ENCODE measurements around the gene TRAPPC5.

TRAPPC5 gene

GRCh38 chr19:7699417-7700401 is 19.1 kb downstream of the TRAPPC5 start:
- no peak for DNase-seq (ENCODE audit: low spot score)

GRCh38 chr19:7701049-7701653 is 20.5 kb downstream of the TRAPPC5 start:
- DNase-seq (ENCODE audit: low spot score), result no peak

GRCh38 chr19:7701654-7702457 is 21.2 kb downstream of the TRAPPC5 start, which contains the start of gene FCER2:
Gene FCER2, minus strand, starts transcription at chr19:7702131. Its CDS starts 2,371 bp downstream, at chr19:7699760.
- no peak for DNase-seq (ENCODE audit: low spot score)

- no peak for DNase-seq (ENCODE audit: low spot score)
These were observed 22.7 kb downstream of the TRAPPC5 start for GRCh38 chr19:7703332-7703731.

- DNase-seq (ENCODE audit: low spot score), result no peak
These were observed 23.8 kb downstream of the TRAPPC5 start for GRCh38 chr19:7704280-7705060.

- no peak for DNase-seq (ENCODE audit: low spot score)
These were observed 25.0 kb downstream of the TRAPPC5 start for GRCh38 chr19:7705387-7706187.

GRCh38 chr19:7706188-7706954 is 25.7 kb downstream of the TRAPPC5 start:
- no peak for DNase-seq (ENCODE audit: low spot score)

- no peak for DNase-seq (ENCODE audit: low spot score)
These were observed 26.4 kb downstream of the TRAPPC5 start for GRCh38 chr19:7706955-7707456.

- no peak for DNase-seq (ENCODE audit: low spot score)
These were observed 29.4 kb downstream of the TRAPPC5 start for GRCh38 chr19:7709932-7710460.

GRCh38 chr19:7710616-7711015 is 30.0 kb downstream of the TRAPPC5 start:
- no peak for DNase-seq (ENCODE audit: low spot score)

- DNase-seq (ENCODE audit: low spot score), result no peak
These were observed 35.0 kb downstream of the TRAPPC5 start for GRCh38 chr19:7715671-7716070.

- no peak for DNase-seq (ENCODE audit: low spot score)
These were observed 36.1 kb downstream of the TRAPPC5 start for GRCh38 chr19:7716762-7717161.

- DNase-seq (ENCODE audit: low spot score), result no peak
These were observed 38.0 kb downstream of the TRAPPC5 start for GRCh38 chr19:7718668-7719067.

- DNase-seq (ENCODE audit: low spot score), result no peak
These were observed 39.7 kb downstream of the TRAPPC5 start for GRCh38 chr19:7720351-7720750.

GRCh38 chr19:7722231-7722651 is 41.6 kb downstream of the TRAPPC5 start:
- DNase-seq (ENCODE audit: low spot score), result no peak

- no peak for DNase-seq (ENCODE audit: low spot score)
These were observed 45.2 kb downstream of the TRAPPC5 start for GRCh38 chr19:7725791-7726190.

- DNase-seq (ENCODE audit: low spot score), result no peak
These were observed 48.6 kb downstream of the TRAPPC5 start for GRCh38 chr19:7729211-7729610.

GRCh38 chr19:7729831-7730285 is 49.2 kb downstream of the TRAPPC5 start:
- no peak for DNase-seq (ENCODE audit: low spot score)

Data from SK-N-DZ (cell line).